ENCODE data around the gene C16orf78.
"Not testable (repeated sequence)": the region's sequence is repeated elsewhere in the genome, so short reads cannot be mapped to it uniquely, and the experiment has no call there.

C16orf78 gene

DNA sequence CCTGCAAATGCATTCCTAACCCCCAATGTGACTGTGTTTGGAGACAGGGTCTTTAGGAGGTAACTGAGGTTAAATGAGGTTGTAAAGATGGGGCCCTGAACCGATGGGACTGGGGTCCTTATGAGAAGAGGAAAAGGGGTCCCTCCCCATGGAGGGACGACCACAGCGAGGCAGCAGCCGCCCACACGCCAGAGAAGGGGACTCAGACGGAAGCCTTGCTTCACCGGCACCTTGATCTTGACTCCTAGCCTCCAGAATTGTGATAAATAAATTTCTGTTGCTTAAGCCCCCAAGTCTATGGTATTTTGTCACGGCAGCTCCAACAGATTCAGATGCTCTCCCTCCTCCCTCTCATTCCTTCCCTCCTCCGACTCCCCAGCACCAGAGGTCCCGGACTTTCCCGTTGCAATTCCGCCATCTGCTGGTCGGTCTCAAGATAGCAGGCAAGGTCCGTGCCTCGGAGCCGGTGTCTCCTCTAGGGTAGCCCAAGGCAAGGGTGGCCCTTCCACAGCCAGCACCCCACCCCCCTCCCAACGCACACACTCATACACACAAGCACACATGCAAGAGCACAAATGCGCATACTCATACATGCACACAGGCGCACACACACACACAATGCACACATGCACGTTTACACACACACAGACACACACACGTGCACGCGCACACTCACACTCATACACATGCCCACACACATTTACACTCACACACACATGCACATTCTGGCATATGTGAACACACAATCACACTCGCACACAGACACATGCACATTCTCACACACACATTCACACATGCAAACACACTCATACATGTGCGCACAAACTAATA lies 23.1 kb upstream of the C16orf78 start:
- no peak for DNase-seq

DNA sequence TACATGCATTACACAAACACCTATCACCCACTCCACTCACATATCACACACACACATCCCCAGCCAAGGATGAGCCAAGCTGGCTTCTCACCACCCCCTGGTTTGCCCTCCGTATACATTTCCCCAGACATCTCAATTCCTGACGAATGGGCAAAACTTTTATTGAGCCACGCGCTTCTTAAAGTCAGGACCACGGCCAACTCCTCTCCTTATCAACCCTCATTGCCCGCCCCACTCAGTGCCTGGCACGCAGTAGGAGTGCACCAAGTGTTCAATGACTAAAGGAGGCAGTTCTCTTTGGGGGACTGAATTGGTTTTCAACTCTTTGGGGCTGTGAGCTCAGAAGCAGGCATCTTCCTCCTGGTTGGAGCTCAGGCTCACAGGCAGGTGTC lies 22.5 kb upstream of the C16orf78 start:
- no peak for DNase-seq

DNA sequence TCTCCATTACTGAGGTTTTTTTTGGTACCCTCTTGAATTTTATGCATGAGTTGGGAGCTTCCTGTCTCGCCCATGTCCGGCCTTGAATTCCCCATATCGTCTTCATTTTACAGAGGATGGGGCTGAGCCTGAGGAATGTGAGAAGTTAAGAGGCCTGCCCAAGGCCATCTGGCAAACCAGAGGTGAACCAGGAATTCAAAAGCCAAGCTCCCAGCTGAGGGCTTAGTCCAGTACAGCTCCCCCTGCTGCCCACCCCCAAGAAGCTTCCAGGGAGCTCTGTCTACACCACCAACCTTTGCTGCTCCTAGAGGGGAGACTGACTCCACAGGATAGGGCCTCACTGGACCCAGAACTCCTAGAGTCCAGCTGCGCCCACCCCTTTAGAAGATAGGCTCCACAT lies 20.7 kb upstream of the C16orf78 start:
- DNase-seq = no peak

DNA sequence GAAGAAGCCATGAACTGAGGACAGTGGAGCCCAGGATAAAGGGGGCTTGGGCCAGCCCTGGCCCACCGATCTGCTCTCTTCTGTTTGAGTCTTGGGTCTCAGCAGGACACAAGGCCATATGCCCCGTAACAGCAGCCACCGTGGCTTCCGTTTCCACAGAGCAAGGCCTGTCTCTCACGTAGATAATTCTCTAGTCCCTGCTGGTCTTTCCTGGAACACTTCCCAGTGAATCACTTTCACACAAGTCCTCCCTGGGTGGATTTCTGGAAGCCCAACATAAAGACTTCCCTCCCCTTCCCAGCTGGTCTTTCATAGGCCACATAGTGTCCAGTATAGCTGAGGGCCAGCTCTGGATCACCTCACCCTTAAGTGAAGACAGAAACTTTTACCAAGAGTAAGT lies 19.9 kb upstream of the C16orf78 start:
- DNase-seq = no peak

DNA sequence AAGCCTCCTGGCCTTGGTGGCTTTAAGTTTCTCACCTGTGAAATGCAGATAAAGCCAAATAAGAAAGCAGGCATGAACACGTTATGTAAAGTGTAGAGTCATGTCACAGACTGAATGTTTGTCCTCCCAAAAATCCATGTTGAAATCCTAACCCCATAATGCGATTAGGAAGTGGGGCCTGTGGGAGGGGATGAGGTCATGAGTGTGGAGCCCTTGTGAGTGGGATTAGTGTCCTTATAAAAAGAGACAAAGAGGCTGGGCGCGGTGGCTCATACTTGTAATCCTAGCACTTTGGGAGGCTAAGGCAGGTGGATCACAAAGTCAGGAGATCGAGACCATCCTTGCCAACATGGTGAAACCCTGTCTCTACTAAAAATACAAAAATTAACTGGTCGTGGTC lies 19.5 kb upstream of the C16orf78 start:
- DNase-seq = no peak

DNA sequence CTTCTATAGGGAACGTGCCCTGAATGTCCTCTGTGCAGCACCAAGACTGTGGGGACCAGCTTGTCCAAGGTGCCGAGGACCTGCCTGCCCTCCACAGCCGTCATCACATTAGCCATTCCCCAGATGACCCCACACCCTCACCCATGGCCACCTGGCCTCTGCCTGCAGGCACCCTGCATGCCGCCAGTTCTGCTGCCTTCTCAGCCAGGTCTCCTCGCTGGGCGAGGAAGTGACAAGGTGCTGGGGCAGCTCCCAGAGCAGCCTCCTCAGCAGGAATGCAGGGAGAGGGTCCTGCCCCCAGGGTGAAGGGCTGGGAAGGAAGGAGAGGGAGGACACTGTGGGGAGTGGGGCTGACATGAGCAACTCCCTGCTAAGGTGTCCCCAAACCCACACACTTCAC lies 18.6 kb upstream of the C16orf78 start:
- DNase-seq = no peak

DNA sequence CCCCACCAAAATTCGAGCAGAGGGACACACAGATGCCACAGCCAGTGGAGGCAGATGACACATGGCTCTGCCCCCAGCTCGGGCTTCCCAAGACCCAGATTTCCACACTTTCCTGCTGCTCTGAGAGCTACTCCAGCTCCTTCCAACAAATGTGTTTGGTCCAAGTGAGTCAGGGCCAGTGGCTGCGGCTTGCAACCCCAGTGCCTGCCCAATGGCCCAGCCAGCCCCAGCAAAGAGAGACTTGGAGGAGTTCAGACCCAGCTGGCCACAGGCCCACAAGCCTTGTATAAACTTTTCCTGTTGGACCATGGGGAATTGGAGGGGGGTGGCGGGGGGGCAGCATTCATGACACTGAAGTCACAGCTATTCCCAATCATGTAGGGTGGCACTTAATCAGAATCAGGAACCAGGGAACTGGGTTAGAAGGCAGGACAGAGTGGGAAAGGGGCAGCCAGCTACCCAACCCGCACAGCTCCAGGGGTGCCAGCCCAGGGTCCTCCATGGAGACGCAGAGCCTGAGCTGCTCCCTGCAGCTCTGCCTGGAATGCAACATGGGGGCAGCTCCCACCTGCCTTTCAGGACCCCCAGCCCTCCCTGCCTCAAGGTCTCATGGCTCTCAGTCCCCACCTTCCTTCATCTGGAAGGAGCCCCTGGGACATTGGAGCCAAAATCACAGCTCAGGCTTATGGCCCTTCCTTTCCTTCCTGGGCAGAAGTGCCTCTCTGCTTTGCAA lies 17.5 kb upstream of the C16orf78 start:
- no peak for DNase-seq

DNA sequence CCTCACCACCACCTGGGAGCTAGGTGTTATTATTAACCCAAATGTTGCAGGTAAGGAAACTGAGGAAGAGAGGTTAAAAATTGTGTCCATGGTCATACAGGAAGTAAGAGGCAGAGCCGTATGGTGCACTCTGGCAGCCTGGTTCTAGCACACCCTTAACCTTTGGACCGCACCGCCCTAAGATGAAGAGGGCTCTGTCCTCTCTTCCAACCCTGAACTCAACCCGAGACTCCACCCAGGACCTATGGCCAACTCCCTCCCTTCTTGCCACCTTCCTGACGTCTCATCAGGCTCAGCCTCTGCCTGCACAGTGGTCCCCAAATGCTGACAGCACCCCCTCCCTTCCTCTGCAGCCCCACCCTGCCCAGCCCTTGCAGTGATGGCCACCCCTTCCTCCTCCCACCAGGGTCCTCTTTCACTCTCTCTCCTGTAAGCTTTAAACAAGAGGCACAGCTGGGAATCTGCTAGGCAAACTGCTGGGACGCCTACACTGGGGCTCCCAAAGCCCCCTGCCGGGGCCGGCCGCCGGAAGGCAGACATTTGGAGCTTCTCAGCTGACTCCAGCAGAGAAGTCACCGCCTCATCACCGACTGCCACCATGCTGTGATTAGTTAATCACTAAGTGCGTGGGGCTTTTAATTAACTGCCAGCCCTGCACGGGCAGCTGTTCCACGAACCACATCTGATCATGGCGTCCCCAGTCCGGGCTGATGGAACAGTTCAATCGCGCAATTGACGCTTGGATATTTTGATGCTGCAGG lies 16.7 kb upstream of the C16orf78 start:
- no peak for DNase-seq

DNA sequence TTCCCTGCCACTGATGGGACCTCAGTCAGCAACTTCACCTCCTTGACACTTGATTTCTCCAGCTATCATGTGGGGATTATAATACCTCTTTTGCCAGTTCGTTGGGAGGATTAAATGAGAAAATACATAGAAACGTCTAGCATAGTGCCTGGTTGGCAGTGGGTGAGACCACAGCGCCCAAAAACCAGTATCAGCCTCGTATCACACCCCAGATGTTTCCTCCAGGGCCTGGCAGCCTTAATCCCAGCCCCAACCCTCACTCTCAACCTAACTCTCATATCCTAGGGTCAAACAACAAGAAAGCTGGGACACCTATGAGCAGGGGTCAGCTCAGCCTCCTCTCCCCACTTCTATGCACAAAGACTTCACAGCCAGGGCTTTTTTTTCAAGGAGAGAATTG lies 14.0 kb upstream of the C16orf78 start:
- DNase-seq = no peak

DNA sequence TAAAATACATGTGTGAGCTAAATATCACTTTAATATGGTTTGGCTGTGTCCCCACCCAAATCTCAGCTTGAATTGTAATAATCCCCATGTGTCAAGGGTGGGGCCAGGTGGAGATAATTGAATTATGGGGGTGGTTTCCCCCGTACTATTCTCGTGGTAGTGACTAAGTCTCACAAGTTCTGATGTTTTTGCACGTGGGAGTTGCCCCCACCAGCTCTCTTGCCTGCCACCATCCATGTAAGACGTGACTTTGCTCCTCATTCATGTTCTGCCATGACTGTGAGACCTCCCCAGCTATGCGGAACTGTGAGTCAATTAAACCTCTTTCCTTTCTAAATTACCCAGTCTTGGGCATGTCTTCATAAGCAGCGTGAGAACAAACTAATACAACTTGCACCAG lies 11.9 kb upstream of the C16orf78 start:
- DNase-seq = not testable (repeated sequence)

DNA sequence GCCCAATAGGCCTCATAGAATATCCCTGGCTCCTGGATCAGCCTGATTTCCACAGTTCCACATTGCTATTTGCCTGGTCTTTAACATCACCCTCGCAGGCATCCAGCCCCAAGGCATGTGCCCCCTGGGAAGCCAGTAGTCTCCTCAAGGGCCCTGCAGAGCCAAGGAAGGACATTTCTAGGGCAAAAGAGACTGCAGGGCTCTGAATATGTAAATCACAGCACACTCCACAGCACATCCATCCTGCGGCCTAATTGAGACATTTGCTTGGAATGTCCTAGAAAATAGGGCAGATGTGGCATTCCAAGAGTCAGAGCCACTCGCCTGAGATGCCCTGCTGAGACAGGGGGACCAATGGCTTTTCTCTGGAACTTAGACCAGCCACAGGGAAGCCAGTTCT lies 11.4 kb upstream of the C16orf78 start:
- DNase-seq = no peak

DNA sequence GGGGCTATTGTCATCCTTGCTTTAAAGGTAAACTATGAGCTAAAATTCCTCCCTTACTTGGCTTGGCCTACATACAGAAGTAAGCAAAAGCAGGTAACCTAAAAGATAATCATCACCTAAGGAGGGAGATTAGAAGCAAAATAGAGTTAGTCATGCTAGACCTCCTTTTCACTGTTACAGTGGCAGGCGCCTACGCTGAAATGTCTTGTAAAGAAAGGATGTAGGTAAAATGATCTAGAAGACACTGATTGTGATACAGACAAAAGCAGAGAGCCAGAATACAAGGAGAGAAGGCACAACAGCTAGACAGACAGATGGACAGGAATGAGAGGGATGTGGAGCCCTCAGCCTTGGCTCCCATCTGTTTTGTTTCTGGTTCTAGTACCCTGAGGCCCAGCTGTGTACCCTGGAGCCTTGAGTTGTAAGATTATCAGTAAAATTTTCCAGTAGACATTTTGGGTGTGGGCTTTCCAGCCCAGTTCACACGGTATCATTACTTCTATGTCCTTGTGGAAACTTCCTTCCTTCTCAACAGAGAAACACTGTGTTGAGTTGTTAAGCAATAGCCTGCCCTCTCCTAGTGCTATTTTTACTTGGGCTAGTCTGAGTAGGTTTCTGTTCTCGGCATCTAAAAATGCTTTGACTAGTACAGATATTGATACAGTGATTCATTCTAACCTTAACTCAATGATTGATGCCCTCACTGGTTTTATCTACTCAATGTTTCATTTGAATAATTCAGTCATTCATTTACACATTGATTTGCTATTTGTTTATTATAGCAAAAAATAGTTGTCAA lies 7.7 kb upstream of the C16orf78 start:
- no peak for DNase-seq

DNA sequence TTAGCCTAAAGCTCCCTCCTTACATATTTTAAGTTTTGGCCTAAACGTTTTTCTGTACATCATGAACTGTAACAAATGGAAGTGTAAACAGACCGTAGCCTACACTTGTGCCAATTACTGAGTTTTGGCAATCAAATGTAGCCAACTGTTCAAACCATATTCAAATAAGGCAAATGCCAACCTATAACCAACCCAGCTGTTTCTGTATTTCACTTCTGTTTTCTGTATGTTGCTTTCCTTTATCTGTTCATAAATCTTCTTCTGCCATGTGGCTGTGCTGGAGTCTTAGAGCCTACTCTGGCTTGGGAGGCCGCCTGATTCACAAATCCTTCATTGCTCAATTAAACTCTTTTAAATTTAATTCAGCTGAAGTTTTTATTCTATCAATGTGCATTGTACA lies 6.9 kb upstream of the C16orf78 start:
- DNase-seq = no peak

DNA sequence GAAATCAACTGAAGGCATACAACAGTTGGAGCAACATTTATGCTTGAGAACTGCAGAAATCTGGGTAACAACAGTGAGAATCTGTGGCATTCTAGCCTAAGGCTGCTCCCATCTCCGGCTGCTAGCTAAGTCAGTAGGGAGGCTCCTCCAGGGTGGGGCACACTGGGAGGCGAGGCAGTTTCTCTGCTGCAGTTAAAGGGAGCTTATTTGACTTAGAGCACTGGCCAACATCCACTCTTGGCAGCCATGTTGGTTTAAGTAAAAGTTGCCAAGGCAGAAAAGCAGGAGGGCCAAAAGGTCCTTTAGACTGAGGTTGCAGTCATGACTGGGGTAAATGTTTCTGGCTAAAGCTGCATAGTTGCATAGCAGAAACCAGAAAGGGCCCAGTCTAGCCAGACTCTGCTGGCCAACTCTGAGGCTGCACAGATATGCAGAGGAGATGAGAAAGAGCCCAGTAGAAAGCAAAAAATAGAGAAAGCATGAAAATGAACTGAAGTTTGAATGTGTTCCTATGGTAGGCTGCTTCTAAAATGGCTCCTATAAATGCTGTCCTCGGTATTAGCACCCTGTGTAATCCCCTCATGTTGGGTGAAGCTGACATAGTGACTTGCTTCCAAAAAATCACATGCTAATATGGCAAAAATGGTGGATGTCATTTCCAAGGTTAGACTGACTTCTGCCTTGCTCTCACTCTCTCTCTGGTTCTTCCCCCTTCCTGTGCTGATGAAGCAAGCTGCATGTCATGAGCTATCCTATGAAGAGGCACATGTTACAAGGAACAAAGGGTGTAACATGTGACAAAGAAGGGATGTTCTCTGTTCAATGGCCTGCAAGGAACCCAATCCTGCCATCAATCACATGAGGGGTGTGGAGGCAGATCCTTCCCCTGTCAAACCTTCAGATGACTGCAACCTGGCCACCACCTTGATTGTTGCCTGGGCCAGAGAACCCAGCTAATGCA lies 3.7 kb upstream of the C16orf78 start:
- DNase-seq = no peak

DNA sequence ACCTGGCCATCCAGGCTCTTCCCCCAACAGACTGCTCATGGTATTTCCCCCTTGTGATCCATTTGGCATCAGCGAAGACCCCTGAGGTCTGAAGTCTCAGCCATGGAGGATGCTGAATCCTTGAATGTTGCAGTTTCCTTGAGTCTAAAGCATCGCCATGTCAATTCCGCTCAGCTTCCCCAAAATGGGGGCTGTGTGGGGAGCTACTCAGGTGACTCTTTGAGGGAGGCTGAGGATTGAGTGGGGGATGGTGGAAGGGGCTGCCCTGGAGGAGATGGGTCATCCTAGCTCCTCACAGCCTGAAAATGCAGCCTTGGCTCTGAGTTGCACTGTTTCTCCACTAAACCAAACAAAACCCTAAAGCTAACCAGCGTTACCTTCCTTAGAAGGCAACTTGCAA lies 2.6 kb downstream of the C16orf78 start:
- no peak for DNase-seq

DNA sequence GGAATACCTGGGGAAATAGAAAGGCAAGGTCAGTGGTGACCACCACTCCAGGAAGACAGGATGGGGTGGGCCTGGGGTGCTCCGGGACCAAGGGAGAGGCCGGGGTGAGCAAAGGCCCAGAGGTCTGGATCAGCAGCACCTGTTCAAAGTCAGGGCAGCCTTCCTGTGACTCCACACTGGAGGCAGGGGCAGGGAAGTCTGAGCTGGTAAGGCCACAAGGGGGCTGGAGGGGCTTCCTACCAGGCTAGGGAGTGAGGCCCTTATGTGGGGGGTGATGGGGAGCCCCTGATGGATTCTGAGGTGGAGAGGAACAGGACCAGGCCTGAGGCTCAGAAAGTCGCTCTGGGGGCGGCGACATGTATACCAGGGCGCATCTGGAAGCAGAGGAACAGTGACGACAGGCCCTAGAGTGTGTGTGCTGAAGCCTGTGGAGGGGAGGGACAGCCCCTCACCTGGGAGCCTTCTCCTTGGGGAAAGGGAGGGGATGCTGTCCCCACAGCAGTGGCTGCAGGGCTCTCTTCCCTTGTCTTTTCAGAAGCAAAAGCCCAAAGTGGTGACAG lies 3.7 kb downstream of the C16orf78 start:
- DNase-seq = no peak

DNA sequence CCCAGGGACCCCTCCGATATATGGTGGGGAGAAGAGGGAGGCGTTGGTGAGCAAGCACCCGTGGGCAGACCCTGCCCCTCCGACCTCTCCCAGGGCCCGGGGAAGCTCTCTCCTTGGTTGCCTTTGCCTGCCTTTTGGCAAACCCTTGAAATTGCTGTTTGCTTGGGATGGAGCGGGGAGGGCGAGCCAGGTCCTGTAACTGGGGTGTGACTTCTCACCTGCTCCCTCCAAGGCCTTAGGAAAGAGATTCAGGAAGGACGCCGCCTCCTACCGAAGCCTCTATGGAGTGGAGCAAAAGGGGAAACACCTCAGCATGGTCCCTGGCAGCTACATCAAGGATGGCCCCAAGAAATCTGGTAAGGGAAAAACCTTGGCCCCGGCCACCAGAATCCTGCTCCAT lies 4.6 kb downstream of the C16orf78 start:
- no peak for DNase-seq

DNA sequence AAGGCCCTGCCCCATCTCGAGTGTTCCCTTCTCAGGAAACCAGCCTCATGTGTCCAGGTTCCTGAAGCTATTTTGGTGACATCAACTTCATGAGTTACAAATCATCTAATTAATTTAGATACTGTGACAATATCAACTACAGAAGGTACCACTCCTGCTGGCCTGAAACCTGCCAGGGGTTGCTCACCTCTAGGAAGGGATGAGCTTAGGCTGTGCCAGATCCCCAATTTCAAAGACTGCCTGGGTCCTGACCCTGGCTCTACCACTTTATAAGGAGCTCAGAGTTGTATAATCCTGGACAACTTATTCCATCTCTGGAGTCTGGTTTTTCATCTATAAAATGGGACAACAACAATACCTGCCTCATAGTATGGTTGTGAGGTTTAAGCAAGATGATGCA lies 5.2 kb downstream of the C16orf78 start:
- DNase-seq = no peak

DNA sequence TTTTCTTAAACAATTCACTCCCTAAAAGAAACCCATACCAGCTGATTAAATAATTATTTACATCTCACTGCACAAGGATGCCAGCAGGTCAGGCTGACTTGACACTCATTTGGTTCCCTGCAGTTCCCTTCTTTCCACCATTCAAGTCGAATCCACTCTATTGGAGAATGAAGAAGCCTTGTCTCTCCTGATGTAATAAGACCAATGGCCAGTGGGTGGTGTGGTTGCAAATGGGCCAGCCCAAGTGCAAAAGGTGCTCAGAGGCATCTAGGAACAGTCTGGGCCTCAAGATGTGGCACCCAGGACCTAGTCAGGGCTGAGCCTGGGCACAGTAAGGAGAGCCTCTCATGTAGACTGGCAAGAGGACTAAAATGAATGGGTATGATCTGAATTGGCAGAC lies 9.3 kb downstream of the C16orf78 start:
- no peak for DNase-seq

DNA sequence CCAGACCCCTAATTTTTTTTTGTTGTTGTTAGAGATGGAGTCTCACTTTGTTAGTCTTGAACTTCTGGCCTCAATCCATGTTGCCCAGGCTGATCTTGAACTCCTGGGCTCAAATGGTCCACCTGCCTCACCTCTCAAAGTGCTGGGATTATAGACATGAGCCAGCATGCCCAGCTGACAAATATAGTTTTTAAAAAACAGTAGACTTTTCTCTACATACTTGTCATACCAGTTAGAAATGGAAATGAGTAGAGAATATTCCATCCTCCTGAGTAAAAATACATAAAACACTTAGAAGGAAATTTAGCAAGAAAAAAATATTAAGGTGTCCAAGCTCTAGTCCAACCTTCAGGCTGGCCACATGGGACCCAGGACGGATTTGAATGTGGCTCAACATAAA lies 21.4 kb downstream of the C16orf78 start:
- no peak for DNase-seq

DNA sequence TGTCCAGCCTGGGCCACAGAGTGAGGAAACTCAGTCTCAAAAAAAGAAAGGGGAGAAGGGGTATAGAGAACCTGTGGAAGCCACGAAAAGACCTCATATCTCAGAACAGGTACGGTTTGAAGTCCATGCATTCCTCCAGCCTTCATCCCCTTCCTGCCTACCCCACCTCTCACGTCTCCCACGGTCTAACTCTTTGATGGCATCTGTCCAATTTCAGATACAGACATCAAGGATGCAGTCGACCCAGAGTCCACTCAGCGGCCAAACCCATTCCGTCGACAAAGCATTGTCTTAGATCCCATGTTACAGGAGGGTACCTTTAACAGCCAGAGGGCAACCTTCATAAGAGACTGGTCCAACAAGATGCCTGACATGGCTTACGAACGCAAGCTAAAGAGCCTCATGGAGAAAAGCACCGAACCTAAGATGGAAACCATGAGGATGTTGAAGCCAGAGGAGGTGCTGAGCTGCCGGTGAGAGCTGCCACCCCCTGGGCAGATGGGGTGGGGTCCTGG lies 22.7 kb downstream of the C16orf78 start:
- DNase-seq = no peak

Measured in NCI-H2081 treated with DMSO at 0.1 percent for 48 hours (cell line).